HepG2 (cell line): ENCODE measurements around the gene SYCP2L. TPM values are rescaled to one million over a fixed set of nuclear protein-coding genes. Genes with fewer than 3 reads are reported as not detected.

Experiments
- GABPA ChIP-seq, 2 experiments: IDR thresholded peaks; 2 replicates each; pipeline ENCODE4 v1.6.1; 2011 to 2016; ENCODE audit warnings: low read depth in 2 of 2, low read length in 1 of 2, missing biosample characterization in 1 of 2, missing genetic modification characterization in 1 of 2
- IKZF1 ChIP-seq: fragments of 450-650 bp; IDR thresholded peaks from 2 replicates; pipeline ENCODE4 v1.7.1; 2016
- ISL2 ChIP-seq: sonication (generic); formaldehyde crosslinking; IDR thresholded peaks from 2 replicates; pipeline ENCODE4 v1.5.0; 2020; ENCODE audit warnings: missing genetic modification reagents
- THRA ChIP-seq: sonication (generic); formaldehyde crosslinking; IDR thresholded peaks from 2 replicates; pipeline ENCODE4 v1.4.0; 2020; ENCODE audit warnings: missing genetic modification reagents, borderline replicate concordance
- USF2 ChIP-seq, 2 experiments: sonication (generic) in 1 of 2; formaldehyde crosslinking in 1 of 2; IDR thresholded peaks; 2 replicates each; pipeline versions ENCODE4 v1.5.1 to v1.6.1; 2011 to 2020; ENCODE audit warnings: borderline replicate concordance in 1 of 2, low read depth in 1 of 2, low read length in 1 of 2, mild to moderate bottlenecking in 1 of 2, missing genetic modification reagents in 1 of 2, moderate library complexity in 1 of 2
- ZBTB1 ChIP-seq: sonication (generic); formaldehyde crosslinking; IDR thresholded peaks from 2 replicates; pipeline ENCODE4 v1.4.0; 2020; ENCODE audit warnings: missing genetic modification reagents, borderline replicate concordance
- ZBTB3 ChIP-seq: sonication (generic); formaldehyde crosslinking; IDR thresholded peaks from 2 replicates; pipeline ENCODE4 v1.4.0; 2020; ENCODE audit warnings: low read depth, mild to moderate bottlenecking, moderate library complexity, missing genetic modification reagents, borderline replicate concordance
- ZBTB33 ChIP-seq: sonication (generic); formaldehyde crosslinking; IDR thresholded peaks from 2 replicates; pipeline ENCODE4 v1.4.0; 2020; ENCODE audit warnings: missing genetic modification reagents
- ZC3H4 ChIP-seq: sonication (generic); formaldehyde crosslinking; IDR thresholded peaks from 2 replicates; pipeline ENCODE4 v1.4.0; 2020; ENCODE audit warnings: missing genetic modification reagents, borderline replicate concordance
- ZFP36L1 ChIP-seq: sonication (generic); formaldehyde crosslinking; IDR thresholded peaks from 2 replicates; pipeline ENCODE4 v1.8.0; 2022; ENCODE audit warnings: mild to moderate bottlenecking, missing genetic modification reagents, moderate library complexity
- ZFP36L2 ChIP-seq: sonication (generic); formaldehyde crosslinking; IDR thresholded peaks from 2 replicates; pipeline ENCODE4 v1.4.0; 2020; ENCODE audit warnings: missing genetic modification reagents
- ZNF234 ChIP-seq: sonication (generic); formaldehyde crosslinking; conservative IDR thresholded peaks from 2 replicates; pipeline ENCODE4 v1.5.1; 2020; ENCODE audit warnings: mild to moderate bottlenecking, missing genetic modification reagents
- ZNF383 ChIP-seq: sonication (generic); formaldehyde crosslinking; IDR thresholded peaks from 2 replicates; pipeline ENCODE4 v1.4.0; 2020; ENCODE audit warnings: missing genetic modification reagents, mild to moderate bottlenecking, borderline replicate concordance
- ZNF550 ChIP-seq: sonication (generic); formaldehyde crosslinking; IDR thresholded peaks from 2 replicates; pipeline ENCODE4 v1.4.0; 2020; ENCODE audit warnings: mild to moderate bottlenecking, missing genetic modification reagents, borderline replicate concordance
- ZNF775 ChIP-seq: sonication (generic); formaldehyde crosslinking; IDR thresholded peaks from 2 replicates; pipeline ENCODE4 v1.4.0; 2020; ENCODE audit warnings: missing genetic modification reagents, mild to moderate bottlenecking, moderate library complexity, borderline replicate concordance
- polyA plus RNA-seq, 8 experiments: library from polyadenylated mRNA; depleted of rRNA in 3 of 8; stranded (reverse) in 7 of 8; unstranded in 1 of 8; fragments of >200 nt; fragmentation: Illumina TruSeq in 4 of 8; extraction: Trizol in 4 of 8; gene quantifications; 2 replicates each; pipeline versions ENCODE4 v1.2.1 to v1.2.3, GENCODE V29; 2011 to 2016; ENCODE audit warnings: low read depth in 4 of 8, missing spikeins in 1 of 8, mixed read lengths in 1 of 8; ENCODE audit not compliant: insufficient read depth in 1 of 8
- total RNA-seq, 5 experiments: library from RNA; depleted of rRNA; stranded (reverse); fragments of >200 nt; fragmentation: Illumina TruSeq; extraction: Trizol; gene quantifications; 2 replicates each; pipeline ENCODE4 v1.2.3, GENCODE V29; 2016; ENCODE audit warnings: low read depth in 1 of 5
- TF ChIP-seq, protein P1 (sequence below): sonication (generic); formaldehyde crosslinking; IDR thresholded peaks from 2 replicates; pipeline ENCODE4 v1.8.1; 2023; ENCODE audit warnings: mild to moderate bottlenecking, moderate library complexity, missing genetic modification reagents
- TF ChIP-seq, protein P2 (sequence below): sonication (generic); formaldehyde crosslinking; conservative IDR thresholded peaks from 2 replicates; pipeline ENCODE4 v1.8.0; 2022; ENCODE audit warnings: mild to moderate bottlenecking, moderate library complexity, missing genetic modification reagents
- TF ChIP-seq, protein P3 (sequence below): sonication (generic); formaldehyde crosslinking; IDR thresholded peaks from 2 replicates; pipeline ENCODE4 v1.8.0; 2022; ENCODE audit warnings: missing genetic modification reagents, low read depth, mild to moderate bottlenecking, borderline replicate concordance

Gene SYCP2L
- total and polyA plus RNA-seq, 2 of the 13 experiments (the other 11 are each of a cell fraction or from before 2014, with no cell fraction given), result 0.22 to 0.54 TPM

GRCh38 chr6:10837995-10838793 lies 48.7 kb upstream of the SYCP2L start, which contains the start of gene MAK (continued):
- peak; percentile 44; the same call in 1 of the 2 replicates for TF ChIP-seq THRA
- no peak for TF ChIP-seq ZBTB1
- peak; percentile 28; the same call in 1 of the 2 replicates for TF ChIP-seq ZNF550 (CRISPR knock-in tag)
- no peak for TF ChIP-seq ZNF383 (CRISPR knock-in tag)
- TF ChIP-seq ZBTB3 (CRISPR knock-in tag), result no peak
- no peak for TF ChIP-seq ZFP36L2 (CRISPR knock-in tag)
- TF ChIP-seq ZFP36L1 (CRISPR knock-in tag), result 0 out of 2 replicates have a peak, but pooled peaks have one; percentile 55
- TF ChIP-seq, protein P1, sequence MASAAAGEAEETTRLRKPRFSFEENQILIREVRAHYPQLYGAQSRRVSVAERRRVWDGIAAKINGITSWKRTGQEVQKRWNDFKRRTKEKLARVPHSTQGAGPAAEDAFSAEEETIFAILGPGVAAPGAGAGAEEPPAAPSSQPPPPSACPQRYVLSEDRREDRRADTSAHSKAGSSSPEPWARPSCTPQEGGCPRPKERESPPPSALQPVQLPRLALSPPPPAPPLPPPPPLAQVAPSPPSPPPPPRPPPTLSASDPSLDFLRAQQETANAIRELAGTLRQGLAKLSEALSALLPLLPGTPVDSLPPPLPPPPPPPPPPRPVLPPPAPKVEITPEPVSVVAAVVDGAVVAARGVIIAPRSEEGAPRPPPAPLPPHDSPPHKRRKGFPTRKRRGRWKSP (CRISPR knock-in tag), result no peak
- TF ChIP-seq ISL2 (CRISPR knock-in tag), result no peak; the same call in 1 of the 2 replicates
- no peak for TF ChIP-seq ZBTB33
- TF ChIP-seq IKZF1, result no peak
- no peak for TF ChIP-seq ZNF775
- no peak for TF ChIP-seq ZNF234 (CRISPR knock-in tag)
- TF ChIP-seq GABPA (IDR thresholded peaks at IDR 0.05; ENCODE audit: low read depth, low read length), result no peak
- no peak for TF ChIP-seq GABPA (CRISPR knock-in tag; IDR thresholded peaks at IDR 0.05; ENCODE audit: low read depth)
- no peak for TF ChIP-seq USF2 (IDR thresholded peaks at IDR 0.05; ENCODE audit: low read depth, low read length)
- no peak for TF ChIP-seq USF2 (CRISPR knock-in tag; IDR thresholded peaks at IDR 0.05; ENCODE audit: borderline replicate concordance)
- TF ChIP-seq, protein P2, sequence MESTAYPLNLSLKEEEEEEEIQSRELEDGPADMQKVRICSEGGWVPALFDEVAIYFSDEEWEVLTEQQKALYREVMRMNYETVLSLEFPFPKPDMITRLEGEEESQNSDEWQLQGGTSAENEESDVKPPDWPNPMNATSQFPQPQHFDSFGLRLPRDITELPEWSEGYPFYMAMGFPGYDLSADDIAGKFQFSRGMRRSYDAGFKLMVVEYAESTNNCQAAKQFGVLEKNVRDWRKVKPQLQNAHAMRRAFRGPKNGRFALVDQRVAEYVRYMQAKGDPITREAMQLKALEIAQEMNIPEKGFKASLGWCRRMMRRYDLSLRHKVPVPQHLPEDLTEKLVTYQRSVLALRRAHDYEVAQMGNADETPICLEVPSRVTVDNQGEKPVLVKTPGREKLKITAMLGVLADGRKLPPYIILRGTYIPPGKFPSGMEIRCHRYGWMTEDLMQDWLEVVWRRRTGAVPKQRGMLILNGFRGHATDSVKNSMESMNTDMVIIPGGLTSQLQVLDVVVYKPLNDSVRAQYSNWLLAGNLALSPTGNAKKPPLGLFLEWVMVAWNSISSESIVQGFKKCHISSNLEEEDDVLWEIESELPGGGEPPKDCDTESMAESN, result peak; percentile 50; the same call in 1 of the 2 replicates
- TF ChIP-seq ZC3H4 (CRISPR knock-in tag), result no peak
- TF ChIP-seq, protein P3, sequence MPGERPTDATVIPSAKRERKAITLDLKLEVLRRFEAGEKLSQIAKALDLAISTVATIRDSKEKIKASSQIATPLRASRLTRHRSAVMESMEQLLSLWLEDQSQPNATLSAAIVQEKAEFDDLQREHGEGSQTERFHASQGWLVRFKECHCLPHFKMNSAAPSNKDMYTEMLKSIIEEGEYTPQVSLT (CRISPR knock-in tag), result no peak
